Thyroid gland (tissue), 4 donors: ENCODE results near the gene PLB1. TPM values are rescaled to one million over a fixed set of nuclear protein-coding genes. Genes with fewer than 3 reads are reported as not detected.

Experiments
- DNase-seq, 2 donors: peaks; one replicate each; pipeline ENCODE4 v3.0.0-alpha.2; 2019
- H3K27ac ChIP-seq, 3 donors: fragments of 200-600 bp; sonication (generic); 1 replicate in 2 of 3; 2 replicates in 1 of 3; pipeline ENCODE4 v1.5.1; 2016 to 2019; ENCODE audit warnings: mild to moderate bottlenecking in 1 of 3, moderate library complexity in 1 of 3
- H3K27me3 ChIP-seq: fragments of 200-600 bp; sonication (generic); one replicate; pipeline ENCODE4 v1.5.1; 2019
- H3K36me3 ChIP-seq, 2 donors: fragments of 200-600 bp; sonication (generic); one replicate each; pipeline ENCODE4 v1.5.1; 2016 to 2019
- H3K4me1 ChIP-seq, 2 donors: fragments of 200-600 bp; sonication (generic); one replicate each; pipeline ENCODE4 v1.5.1; 2017 to 2019
- H3K4me3 ChIP-seq, 3 donors: fragments of 200-600 bp; sonication (generic); replicated peaks in 1 of 3; 1 replicate in 2 of 3; 2 replicates in 1 of 3; pipeline ENCODE4 v1.5.1; 2016; ENCODE audit warnings: mild to moderate bottlenecking in 1 of 3
- H3K9me3 ChIP-seq: fragments of 200-600 bp; sonication (generic); one replicate; pipeline ENCODE4 v1.5.1; 2017
- POLR2A ChIP-seq, 2 donors: fragments of 450-650 bp; IDR thresholded peaks; one replicate each; pipeline ENCODE4 v1.6.1; 2017; ENCODE audit warnings: antibody characterized with exemption in 2 of 2, mild to moderate bottlenecking in 2 of 2, moderate library complexity in 1 of 2
- WGBS, 2 donors: methylation state at CpG; one replicate each; pipeline ENCODE4 v1.1.5; 2017; 5-methylcytosine and 5-hydroxymethylcytosine counted together
- intact Hi-C: fragments of 100-400 bp; cut with DNase I; formaldehyde crosslinking; loops from one replicate; pipeline ENCODE4 v1.15.1; 2023
- total RNA-seq, 4 donors: library from RNA; depleted of rRNA; stranded (reverse); fragments of >200 nt; gene quantifications; one replicate each; pipeline ENCODE4 v1.2.3, GENCODE V29; 2016
- TF ChIP-seq, protein P1 (sequence below), 6 experiments: fragments of 200-600 bp in 3 of 6; fragments of 450-650 bp in 3 of 6; sonication (generic) in 3 of 6; IDR thresholded peaks; one replicate each; pipeline ENCODE4 v1.5.1; 2016 to 2019; ENCODE audit warnings: antibody characterized with exemption in 6 of 6, mild to moderate bottlenecking in 2 of 6, inconsistent platforms in 1 of 6, moderate library complexity in 1 of 6

PLB1 gene
- total RNA-seq, 4 donors from 2014 or later: 1.2 to 3.3 (median 1.8) TPM

DNA sequence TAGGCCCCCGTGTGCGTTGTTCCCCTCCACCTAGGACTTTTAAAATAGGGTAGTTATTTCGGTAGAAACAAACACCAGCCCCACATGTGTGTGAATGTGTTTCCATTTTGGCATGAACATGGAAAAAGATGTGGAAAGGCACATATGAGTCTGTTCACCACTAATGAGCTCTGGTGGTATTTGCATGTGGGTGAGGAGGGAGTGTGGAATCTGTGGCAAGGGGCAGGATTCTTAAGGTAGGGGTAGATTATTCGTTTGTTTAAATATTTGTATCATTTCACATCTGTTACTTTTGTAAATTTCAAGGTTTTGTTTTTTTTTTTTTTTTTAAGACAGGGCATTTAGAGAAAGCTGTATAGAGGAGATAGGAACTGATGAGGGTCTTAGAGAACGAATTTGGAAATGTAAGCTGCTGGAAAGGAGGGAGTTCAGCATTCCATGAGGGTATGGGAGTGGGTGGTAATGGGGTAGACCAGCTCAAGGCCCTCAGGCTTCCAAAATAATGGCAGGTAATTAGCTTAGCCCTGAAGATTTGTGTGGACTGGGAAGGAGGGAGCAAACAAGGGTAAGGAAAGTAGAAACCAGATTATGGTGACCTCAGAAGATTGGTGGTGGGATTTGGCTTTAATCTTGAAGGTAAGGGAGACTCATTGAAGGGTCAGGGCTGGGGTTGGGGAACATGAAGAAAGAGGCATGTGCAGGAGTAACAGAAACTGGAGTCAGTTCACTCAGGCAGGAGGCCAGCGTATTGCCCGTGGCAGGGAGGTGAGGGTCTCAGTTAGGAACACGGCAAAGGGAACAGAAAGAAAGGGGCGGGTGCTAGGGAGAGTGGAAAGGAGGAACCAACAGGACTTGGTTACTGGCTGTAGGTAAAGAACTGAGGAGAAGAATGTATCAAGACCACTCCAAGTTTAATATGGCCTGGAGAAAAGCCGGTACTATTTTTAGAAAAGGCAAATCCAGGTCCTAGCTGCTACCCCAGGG is 123.6 kb downstream of the PLB1 start:
- DNase-seq: no peak
- Histone ChIP-seq H3K9me3 (no peaks in the 10 kb centered on the region), H3K27me3 (no peaks in the 10 kb centered on the region), H3K36me3 (no peaks in the 10 kb centered on the region), H3K4me1 (peaks cover 4 to 8% of the 10 kb centered on the region in 2 donors), H3K27ac (no peak overlapping the region), H3K4me3 (no peak overlapping the region)
- intact Hi-C loops: no loop called here
- WGBS, 2 donors: 85 to 87% methylated on average over 10 of the region's 10 CpGs
- no peak for TF ChIP-seq POLR2A (IDR thresholded peaks at IDR 0.05)
- TF ChIP-seq, protein P1, sequence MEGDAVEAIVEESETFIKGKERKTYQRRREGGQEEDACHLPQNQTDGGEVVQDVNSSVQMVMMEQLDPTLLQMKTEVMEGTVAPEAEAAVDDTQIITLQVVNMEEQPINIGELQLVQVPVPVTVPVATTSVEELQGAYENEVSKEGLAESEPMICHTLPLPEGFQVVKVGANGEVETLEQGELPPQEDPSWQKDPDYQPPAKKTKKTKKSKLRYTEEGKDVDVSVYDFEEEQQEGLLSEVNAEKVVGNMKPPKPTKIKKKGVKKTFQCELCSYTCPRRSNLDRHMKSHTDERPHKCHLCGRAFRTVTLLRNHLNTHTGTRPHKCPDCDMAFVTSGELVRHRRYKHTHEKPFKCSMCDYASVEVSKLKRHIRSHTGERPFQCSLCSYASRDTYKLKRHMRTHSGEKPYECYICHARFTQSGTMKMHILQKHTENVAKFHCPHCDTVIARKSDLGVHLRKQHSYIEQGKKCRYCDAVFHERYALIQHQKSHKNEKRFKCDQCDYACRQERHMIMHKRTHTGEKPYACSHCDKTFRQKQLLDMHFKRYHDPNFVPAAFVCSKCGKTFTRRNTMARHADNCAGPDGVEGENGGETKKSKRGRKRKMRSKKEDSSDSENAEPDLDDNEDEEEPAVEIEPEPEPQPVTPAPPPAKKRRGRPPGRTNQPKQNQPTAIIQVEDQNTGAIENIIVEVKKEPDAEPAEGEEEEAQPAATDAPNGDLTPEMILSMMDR (IDR thresholded peaks at IDR 0.05): no peak

DNA sequence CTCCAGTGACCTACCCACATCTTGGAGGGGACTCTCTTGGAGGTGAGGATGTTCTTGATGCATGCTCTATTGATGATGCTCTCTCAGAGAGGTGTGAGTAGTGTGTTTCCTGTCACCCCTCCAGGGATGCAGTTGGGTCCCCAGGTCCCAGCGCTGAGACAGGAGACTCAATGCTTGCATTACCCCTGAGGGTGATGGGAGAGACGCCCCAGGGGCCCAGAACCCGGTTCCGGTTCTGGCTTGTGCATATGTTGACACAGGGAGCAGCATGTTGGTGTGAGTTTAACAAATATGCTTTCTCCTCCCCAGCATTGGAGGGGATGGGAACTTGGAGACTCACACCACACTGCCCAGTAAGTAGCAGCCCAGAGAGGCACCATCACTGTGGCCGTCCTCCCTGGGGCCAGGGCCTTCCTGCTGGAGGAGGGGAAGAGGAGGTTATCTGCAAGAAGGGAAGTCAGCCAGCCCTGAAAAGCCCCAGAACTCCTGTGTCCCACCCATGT is 124.5 kb downstream of the PLB1 start:
- DNase-seq: no peak
- Histone ChIP-seq H3K4me1 (peaks cover 12 to 16% of the 10 kb centered on the region in 2 donors), H3K9me3 (no peaks in the 10 kb centered on the region), H3K27me3 (no peaks in the 10 kb centered on the region), H3K27ac (no peak overlapping the region), H3K36me3 (no peaks in the 10 kb centered on the region), H3K4me3 (no peak overlapping the region)
- TF ChIP-seq POLR2A (IDR thresholded peaks at IDR 0.05): no peak
- TF ChIP-seq, protein P1 (IDR thresholded peaks at IDR 0.05): no peak
- 83 to 95% methylated on average over 1 to 5 of the region's 5 CpGs for WGBS, 2 donors
- intact Hi-C loops: no loop called here

DNA sequence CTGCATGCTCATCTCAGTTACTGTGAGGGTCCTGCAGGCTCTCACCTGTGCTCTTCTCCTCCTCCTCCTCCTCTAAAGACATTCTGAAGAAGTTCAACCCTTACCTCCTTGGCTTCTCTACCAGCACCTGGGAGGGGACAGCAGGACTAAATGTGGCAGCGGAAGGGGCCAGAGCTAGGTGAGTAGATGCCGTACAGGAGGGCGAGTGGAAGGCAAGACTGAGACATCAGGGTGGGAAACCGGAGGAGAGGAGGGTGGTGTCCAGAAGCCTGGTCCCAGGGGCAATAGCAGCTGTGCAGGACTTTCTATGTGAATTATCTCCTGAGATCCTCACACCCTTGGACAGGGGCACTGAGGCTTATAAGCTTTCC is 124.9 kb downstream of the PLB1 start:
- Histone ChIP-seq H3K4me1 (peaks cover 15 to 20% of the 10 kb centered on the region in 2 donors), H3K27me3 (no peaks in the 10 kb centered on the region), H3K36me3 (no peaks in the 10 kb centered on the region), H3K9me3 (no peaks in the 10 kb centered on the region), H3K27ac (peak overlapping the region in 2 of 3 donors; percentile 27 to 71), H3K4me3 (no peak overlapping the region)
- intact Hi-C loops: no loop called here
- DNase-seq: no peak
- WGBS, 2 donors: 81 to 91% methylated on average over 4 of the region's 4 CpGs
- TF ChIP-seq POLR2A (IDR thresholded peaks at IDR 0.05): no peak
- TF ChIP-seq, protein P1 (IDR thresholded peaks at IDR 0.05): no peak

- Histone ChIP-seq H3K4me3 (no peak overlapping the region), H3K27me3 (no peaks in the 10 kb centered on the region), H3K27ac (peak overlapping the region; percentile 27 to 71 (median 37)), H3K36me3 (no peaks in the 10 kb centered on the region), H3K4me1 (peaks cover 15 to 26% of the 10 kb centered on the region in 2 donors), H3K9me3 (no peaks in the 10 kb centered on the region)
- peak; percentile 56 to 78 for DNase-seq
- 22 to 48% methylated on average over 12 to 15 of the region's 15 CpGs for WGBS, 2 donors
- no peak for TF ChIP-seq POLR2A (IDR thresholded peaks at IDR 0.05)
- TF ChIP-seq, protein P1 (IDR thresholded peaks at IDR 0.05): peak in 2 of 6 experiments; percentile 15 to 23
- intact Hi-C loops: no loop called here
Measured at GRCh38 chr2:28621172-28622100, 125.6 kb downstream of the PLB1 start.
